ENCODE data around the gene VAV2.

DNA sequence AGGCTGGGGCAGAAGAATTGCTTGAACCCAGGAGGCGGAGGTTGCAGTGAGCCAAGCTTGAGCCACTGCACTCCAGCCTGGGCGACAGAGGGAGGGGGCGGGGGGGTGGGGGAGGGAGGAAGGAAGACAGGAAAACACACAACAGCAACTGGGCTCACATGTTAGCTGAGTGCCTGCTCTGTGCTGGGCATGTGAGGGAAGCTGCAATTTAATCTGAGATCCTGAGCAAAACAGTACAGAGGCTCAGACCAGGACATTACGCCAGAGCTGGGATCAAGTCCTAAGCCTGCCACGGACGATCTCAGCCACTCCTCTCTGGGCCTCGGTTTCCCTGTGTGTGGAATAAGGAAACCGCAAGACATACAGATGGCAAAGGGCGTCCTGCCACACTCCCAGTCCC lies 119.1 kb downstream of the VAV2 start:
- TF ChIP-seq CTCF (conservative IDR thresholded peaks at IDR 0.05; ENCODE audit: low read length) (no peak), EZH2phosphoT487 (IDR thresholded peaks at IDR 0.05; ENCODE audit: borderline replicate concordance, low read depth, low read length) (no peak)
